Neural progenitor cell (in vitro differentiated cells): ENCODE measurements around the gene PHF1. TPM values are rescaled to one million over a fixed set of nuclear protein-coding genes. Genes with fewer than 3 reads are reported as not detected.

Source experiments
- DNase-seq: peaks from one replicate; pipeline ENCODE4 v3.0.0-alpha.2; 2016; ENCODE audit warnings: low spot score
- H2AFZ ChIP-seq: fragments of 200-600 bp; sonication (generic); replicated peaks from 2 replicates; pipeline ENCODE4 v1.6.1; 2016; ENCODE audit warnings: antibody characterized with exemption
- H3F3A ChIP-seq: fragments of 200-600 bp; sonication (generic); 2 replicates; pipeline ENCODE4 v1.6.1; 2016; ENCODE audit warnings: antibody characterized with exemption, low read depth
- H3K27ac ChIP-seq: fragments of 200-600 bp; sonication (generic); 2 replicates; pipeline ENCODE4 v1.5.1; 2016; ENCODE audit warnings: mild to moderate bottlenecking
- H3K27me3 ChIP-seq: fragments of 200-600 bp; sonication (generic); 2 replicates; pipeline ENCODE4 v1.6.1; 2016; ENCODE audit warnings: mild to moderate bottlenecking, moderate library complexity
- H3K36me3 ChIP-seq: fragments of 200-600 bp; sonication (generic); 2 replicates; pipeline ENCODE4 v1.5.1; 2016
- H3K4me1 ChIP-seq: fragments of 200-600 bp; sonication (generic); 2 replicates; pipeline ENCODE4 v1.6.1; 2016; ENCODE audit warnings: mixed run types
- H3K4me2 ChIP-seq: fragments of 200-600 bp; sonication (generic); 2 replicates; pipeline ENCODE4 v1.6.1; 2016
- H3K4me3 ChIP-seq: fragments of 200-600 bp; sonication (generic); 2 replicates; pipeline ENCODE4 v1.5.1; 2016
- H3K79me2 ChIP-seq: fragments of 200-600 bp; sonication (generic); 2 replicates; pipeline ENCODE4 v1.6.1; 2016; ENCODE audit warnings: low read depth
- H3K9ac ChIP-seq: fragments of 200-600 bp; sonication (generic); 2 replicates; pipeline ENCODE4 v1.6.1; 2016
- H3K9me3 ChIP-seq: fragments of 200-600 bp; sonication (generic); 2 replicates; pipeline ENCODE4 v1.5.1; 2016; ENCODE audit warnings: low read depth
- H4K20me1 ChIP-seq: fragments of 200-600 bp; sonication (generic); 2 replicates; pipeline ENCODE4 v1.6.1; 2016; ENCODE audit warnings: low read depth
- H3K27ac Mint-ChIP-seq: 3 replicates; pipeline ENCODE4 v1.8.0; 2021; ENCODE audit warnings: mixed read lengths
- H3K27me3 Mint-ChIP-seq: 2 replicates; pipeline ENCODE4 v1.8.0; 2022; ENCODE audit warnings: low read depth, mild to moderate bottlenecking, inconsistent platforms, moderate library complexity, mixed read lengths; ENCODE audit not compliant: insufficient read depth
- H3K36me3 Mint-ChIP-seq: 3 replicates; pipeline ENCODE4 v1.8.0; 2021; ENCODE audit warnings: mixed read lengths
- H3K4me1 Mint-ChIP-seq: 3 replicates; pipeline ENCODE4 v1.8.0; 2021; ENCODE audit warnings: mixed read lengths
- H3K4me3 Mint-ChIP-seq: 3 replicates; pipeline ENCODE4 v1.8.0; 2021; ENCODE audit warnings: mild to moderate bottlenecking, moderate library complexity, mixed read lengths
- H3K9me3 Mint-ChIP-seq: 3 replicates; pipeline ENCODE4 v1.8.0; 2020; ENCODE audit warnings: mixed read lengths
- CTCF ChIP-seq: fragments of 200-600 bp; sonication (generic); IDR thresholded peaks from 2 replicates; pipeline ENCODE4 v1.5.1; 2017; ENCODE audit warnings: antibody characterized with exemption, mild to moderate bottlenecking
- EZH2 ChIP-seq: fragments of 200-600 bp; sonication (generic); IDR thresholded peaks from 2 replicates; pipeline ENCODE4 v1.6.1; 2017; ENCODE audit warnings: antibody characterized with exemption, mild to moderate bottlenecking, moderate library complexity
- EZH2phosphoT487 ChIP-seq: fragments of 200-600 bp; sonication (generic); IDR thresholded peaks from 2 replicates; pipeline ENCODE4 v1.6.1; 2017; ENCODE audit warnings: antibody characterized with exemption
- total RNA-seq: library from RNA; depleted of rRNA; stranded (reverse); fragments of >200 nt; gene quantifications from 2 replicates; pipeline ENCODE4 v1.2.3, GENCODE V29; 2015; ENCODE audit warnings: low replicate concordance

PHF1 gene
- total RNA-seq, 1 donor from 2014 or later = 25.6 TPM

GRCh38 chr6:33455051-33455450 lies 44.2 kb downstream of the PHF1 start:
- no peaks in the 10 kb centered on the region for H3K9me3 Mint-ChIP-seq
- TF ChIP-seq EZH2 (no peak), EZH2phosphoT487 (no peak), CTCF (no peak)
- H2AFZ ChIP-seq = no peak overlapping the region

GRCh38 chr6:33456156-33456555 lies 45.3 kb downstream of the PHF1 start:
- H3F3A ChIP-seq = peaks cover 21% of the 10 kb centered on the region
- Mint-ChIP-seq H3K9me3 (no peaks in the 10 kb centered on the region), H3K27me3 (peaks cover 4% of the 10 kb centered on the region), H3K36me3 (peaks cover 20% of the 10 kb centered on the region), H3K4me3 (peak overlapping the region; percentile 96), H3K27ac (no peak overlapping the region), H3K4me1 (peaks cover 24% of the 10 kb centered on the region)
- H3K27me3 ChIP-seq = no peaks in the 10 kb centered on the region
- peaks cover 22% of the 10 kb centered on the region for H3K79me2 ChIP-seq
- no peak overlapping the region for H3K4me3 ChIP-seq
- no peak for DNase-seq
- H3K9ac ChIP-seq = no peak overlapping the region
- no peaks in the 10 kb centered on the region for H3K9me3 ChIP-seq
- H3K4me1 ChIP-seq = no peaks in the 10 kb centered on the region
- no peak overlapping the region for H2AFZ ChIP-seq
- H3K36me3 ChIP-seq = no peaks in the 10 kb centered on the region
- no peak overlapping the region for H3K4me2 ChIP-seq
- no peak overlapping the region for H3K27ac ChIP-seq
- TF ChIP-seq CTCF (no peak), EZH2phosphoT487 (no peak), EZH2 (no peak)
- peaks cover 6% of the 10 kb centered on the region for H4K20me1 ChIP-seq

More at GRCh38 chr6:33455051-33455450, 44.2 kb downstream of the PHF1 start:
- Histone ChIP-seq H3K4me2 (peak overlapping the region; percentile 100), H4K20me1 (peaks cover 9% of the 10 kb centered on the region), H3K4me3 (peak overlapping the region; percentile 70), H3K79me2 (peaks cover 22% of the 10 kb centered on the region), H3K9me3 (no peaks in the 10 kb centered on the region), H3F3A (peaks cover 32% of the 10 kb centered on the region), H3K36me3 (no peaks in the 10 kb centered on the region), H3K9ac (peak overlapping the region; percentile 74), H3K27me3 (no peaks in the 10 kb centered on the region), H3K4me1 (no peaks in the 10 kb centered on the region), H3K27ac (no peak overlapping the region)
- Mint-ChIP-seq H3K27me3 (peaks cover 4% of the 10 kb centered on the region), H3K36me3 (peaks cover 20% of the 10 kb centered on the region), H3K27ac (peak overlapping the region; percentile 79), H3K4me3 (peak overlapping the region; percentile 96), H3K4me1 (peaks cover 30% of the 10 kb centered on the region)
- no peak for DNase-seq

GRCh38 chr6:33458676-33459075 lies 47.9 kb downstream of the PHF1 start:
- Histone ChIP-seq H3K36me3 (no peaks in the 10 kb centered on the region), H3K9me3 (no peaks in the 10 kb centered on the region), H3K9ac (no peak overlapping the region), H3K27me3 (no peaks in the 10 kb centered on the region), H3K4me3 (no peak overlapping the region), H3K79me2 (peaks cover 22% of the 10 kb centered on the region), H3K27ac (no peak overlapping the region), H3K4me2 (no peak overlapping the region), H2AFZ (no peak overlapping the region), H3K4me1 (no peaks in the 10 kb centered on the region), H3F3A (peaks cover 5% of the 10 kb centered on the region), H4K20me1 (peaks cover 5% of the 10 kb centered on the region)
- Mint-ChIP-seq H3K4me1 (peaks cover 14% of the 10 kb centered on the region), H3K27ac (no peak overlapping the region), H3K9me3 (no peaks in the 10 kb centered on the region), H3K36me3 (peaks cover 20% of the 10 kb centered on the region), H3K27me3 (peaks cover 3% of the 10 kb centered on the region), H3K4me3 (no peak overlapping the region)
- no peak for DNase-seq
- TF ChIP-seq EZH2phosphoT487 = no peak
- TF ChIP-seq EZH2 = no peak
- TF ChIP-seq CTCF = no peak
